Parietal lobe (tissue), 2 donors: ENCODE results near the gene HPS6. TPM values are rescaled to one million over a fixed set of nuclear protein-coding genes. Genes with fewer than 3 reads are reported as not detected.

Experiments used
- small RNA-seq: library from RNA; depleted of rRNA; stranded (forward); fragments of <200 nt; gene quantifications from one replicate; pipeline ENCODE3, GENCODE V24; 2014; ENCODE audit warnings: low replicate concordance
- total RNA-seq: library from RNA; depleted of rRNA; stranded (reverse); fragments of >200 nt; gene quantifications from one replicate; pipeline ENCODE4 v1.2.3, GENCODE V29; 2014

Gene HPS6
- total RNA-seq, result 15.0 TPM

DNA sequence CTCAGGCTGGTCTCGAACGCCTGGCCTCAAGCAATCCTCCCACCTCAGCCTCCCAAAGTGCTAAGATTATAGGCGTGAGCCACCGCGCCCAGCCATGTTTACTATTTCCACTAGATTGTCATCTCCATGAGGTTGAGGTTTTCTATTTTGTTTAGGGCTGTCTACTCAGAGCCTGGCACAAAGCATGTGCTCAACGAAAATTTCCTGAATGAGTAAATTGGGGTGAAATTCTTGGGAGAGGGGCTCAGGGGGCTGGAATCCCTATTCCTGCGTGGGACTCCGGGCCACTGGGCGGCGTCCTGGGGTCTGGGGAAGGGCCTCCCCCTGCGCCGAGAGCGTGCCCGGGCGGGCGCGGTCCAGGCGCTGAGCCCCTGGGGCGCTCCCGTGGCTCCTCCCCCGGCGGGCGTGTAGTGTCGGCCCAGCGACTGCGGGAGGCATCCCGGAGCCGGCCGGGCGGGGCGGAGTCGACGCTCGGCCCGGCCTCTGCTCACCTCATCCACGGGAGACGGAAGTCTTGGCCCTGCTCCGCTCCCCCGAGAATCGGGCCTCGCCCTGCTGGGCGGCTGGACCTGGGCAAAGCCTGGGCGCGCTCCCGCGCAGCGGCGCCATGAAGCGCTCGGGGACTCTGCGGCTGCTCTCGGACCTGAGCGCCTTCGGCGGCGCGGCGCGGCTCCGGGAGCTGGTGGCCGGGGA lies at the start of gene HPS6:
Gene HPS6, plus strand, starts transcription at position 482 of the 693 bp plus-strand sequence. Its CDS starts 126 bp downstream, at position 608.

DNA sequence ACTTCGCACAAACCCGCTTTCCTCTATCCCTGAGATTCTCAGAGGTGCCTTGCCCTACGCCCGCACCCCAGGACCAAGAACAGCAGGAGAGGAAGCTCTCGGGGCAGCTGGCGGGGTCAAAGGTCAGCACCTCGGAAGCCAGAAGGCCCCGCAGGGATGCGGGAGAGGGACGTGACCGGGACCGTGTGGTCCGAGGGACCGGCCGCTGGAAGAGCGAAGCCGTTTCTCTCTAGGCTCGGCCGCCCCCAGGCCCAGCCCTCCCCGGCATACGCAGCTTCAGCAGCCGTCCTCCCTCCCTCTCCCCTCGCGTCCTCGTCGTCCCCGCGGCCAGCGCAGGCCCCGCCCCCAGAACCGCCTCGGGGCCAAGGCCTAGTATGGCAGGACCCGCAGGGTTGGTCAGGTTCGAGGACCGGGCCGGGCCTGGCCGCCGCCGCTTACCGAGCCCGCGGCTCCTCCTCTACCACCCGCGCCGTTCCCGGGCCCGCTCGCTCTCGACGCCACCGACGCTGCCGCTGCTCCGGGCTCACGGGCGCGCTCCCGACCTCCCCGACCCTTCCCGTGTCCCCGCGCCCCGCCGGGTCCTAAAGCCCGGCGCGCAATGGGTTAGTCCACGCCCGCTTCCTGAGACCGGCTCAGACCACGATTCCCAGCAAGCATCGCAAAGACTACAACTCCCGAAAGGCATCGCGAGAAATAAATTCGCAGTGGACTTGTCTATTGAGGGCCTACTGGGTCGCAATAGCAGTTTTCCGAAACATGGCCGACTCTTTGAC lies 9.3 kb upstream of the HPS6 start, which contains the start of gene ARMH3:
Gene ARMH3, minus strand, starts transcription at position 527 of the 773 bp plus-strand sequence. CDS start 16,059 bp downstream, outside the sequence.

Small RNA genes within 50 kb of the gene (small RNA-seq; reads per million reads assigned to genes)
- not detected for gene AL500527.1
- not detected for gene AL500527.2

Other genes with a start within 250 kb of the HPS6 start
- 475 TPM for gene OGA, start 246.9 kb upstream of the HPS6 start, total RNA-seq
- 11.3 TPM for gene KCNIP2, start 221.5 kb upstream of the HPS6 start, total RNA-seq
- gene ARMH3, start 9.2 kb upstream of the HPS6 start, total RNA-seq, result 27.5 TPM
- 103 TPM for gene LDB1, start 55.0 kb downstream of the HPS6 start, total RNA-seq
- 21.6 TPM for gene PPRC1, start 67.7 kb downstream of the HPS6 start, total RNA-seq
- 32.6 TPM for gene NOLC1, start 87.0 kb downstream of the HPS6 start, total RNA-seq
- not detected for gene ELOVL3, start 160.9 kb downstream of the HPS6 start, total RNA-seq
- gene PITX3, start 176.2 kb downstream of the HPS6 start, total RNA-seq, result not detected
- gene GBF1, start 180.2 kb downstream of the HPS6 start, total RNA-seq, result 35.4 TPM